ENCODE measurements around the gene UTP18. TPM values are rescaled to one million over a fixed set of nuclear protein-coding genes. Genes with fewer than 3 reads are reported as not detected.

Gene UTP18
- total and polyA plus RNA-seq, 2 of the 8 experiments (the other 6 are each of a cell fraction or from before 2014, with no cell fraction given), result 17.9 to 85.7 TPM

- TF ChIP-seq CHD7 (IDR thresholded peaks at IDR 0.05; ENCODE audit: insufficient replicate concordance, low read length) (no peak), GABPA (IDR thresholded peaks at IDR 0.05; ENCODE audit: borderline replicate concordance, insufficient read depth, low read length) (no peak)
Measured at GRCh38 chr17:51214920-51215319, 45.4 kb upstream of the UTP18 start (continued).
